ENCODE data around the gene ZDHHC21.

ZDHHC21 gene

DNA sequence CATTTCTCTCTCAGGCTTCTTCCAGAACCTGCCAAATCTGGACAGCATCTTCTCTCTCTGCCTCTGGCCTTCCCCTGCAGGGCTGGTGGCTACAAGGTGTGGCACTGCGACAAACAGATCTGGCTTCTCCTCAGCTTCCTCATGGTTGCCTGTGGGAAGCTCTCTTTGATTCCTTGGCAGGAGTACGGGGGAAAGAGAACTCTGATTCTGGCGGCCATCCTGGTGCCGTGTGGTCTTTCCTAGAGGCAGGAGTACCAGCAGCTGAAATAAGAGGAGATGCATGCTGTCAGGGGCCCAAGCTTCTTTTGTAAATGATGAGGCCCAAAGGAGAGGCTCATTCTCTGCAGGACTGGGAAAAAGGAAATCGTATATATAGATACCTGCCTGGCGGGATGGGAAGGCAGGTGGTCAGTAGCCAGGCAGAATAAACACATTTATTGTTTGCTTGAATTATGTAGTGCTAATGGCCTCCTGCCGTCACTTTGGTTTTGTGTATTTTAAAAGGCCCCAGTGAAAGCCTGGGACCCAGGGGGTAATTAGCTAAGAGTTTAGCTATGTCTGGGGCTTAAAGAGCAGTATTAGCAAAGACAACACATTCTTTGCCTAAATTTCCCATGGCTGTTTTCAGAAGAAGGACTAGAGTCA lies 29.3 kb upstream of the ZDHHC21 start, which contains the start of gene CER1:
Gene CER1, minus strand, starts transcription at position 343 of the 645 bp plus-strand sequence. Its CDS starts 61 bp downstream, at position 282.
- DNase-seq (ENCODE audit: low read depth): no peak
- TF ChIP-seq, protein P1, sequence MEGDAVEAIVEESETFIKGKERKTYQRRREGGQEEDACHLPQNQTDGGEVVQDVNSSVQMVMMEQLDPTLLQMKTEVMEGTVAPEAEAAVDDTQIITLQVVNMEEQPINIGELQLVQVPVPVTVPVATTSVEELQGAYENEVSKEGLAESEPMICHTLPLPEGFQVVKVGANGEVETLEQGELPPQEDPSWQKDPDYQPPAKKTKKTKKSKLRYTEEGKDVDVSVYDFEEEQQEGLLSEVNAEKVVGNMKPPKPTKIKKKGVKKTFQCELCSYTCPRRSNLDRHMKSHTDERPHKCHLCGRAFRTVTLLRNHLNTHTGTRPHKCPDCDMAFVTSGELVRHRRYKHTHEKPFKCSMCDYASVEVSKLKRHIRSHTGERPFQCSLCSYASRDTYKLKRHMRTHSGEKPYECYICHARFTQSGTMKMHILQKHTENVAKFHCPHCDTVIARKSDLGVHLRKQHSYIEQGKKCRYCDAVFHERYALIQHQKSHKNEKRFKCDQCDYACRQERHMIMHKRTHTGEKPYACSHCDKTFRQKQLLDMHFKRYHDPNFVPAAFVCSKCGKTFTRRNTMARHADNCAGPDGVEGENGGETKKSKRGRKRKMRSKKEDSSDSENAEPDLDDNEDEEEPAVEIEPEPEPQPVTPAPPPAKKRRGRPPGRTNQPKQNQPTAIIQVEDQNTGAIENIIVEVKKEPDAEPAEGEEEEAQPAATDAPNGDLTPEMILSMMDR (IDR thresholded peaks at IDR 0.05; ENCODE audit: control insufficient read depth, insufficient read depth, low read depth, low read length, missing control alignments): no peak
- H3K4me3 ChIP-seq (ENCODE audit: control insufficient read depth, low read depth, low read length): no peak within 1 kb of the TSS

DNA sequence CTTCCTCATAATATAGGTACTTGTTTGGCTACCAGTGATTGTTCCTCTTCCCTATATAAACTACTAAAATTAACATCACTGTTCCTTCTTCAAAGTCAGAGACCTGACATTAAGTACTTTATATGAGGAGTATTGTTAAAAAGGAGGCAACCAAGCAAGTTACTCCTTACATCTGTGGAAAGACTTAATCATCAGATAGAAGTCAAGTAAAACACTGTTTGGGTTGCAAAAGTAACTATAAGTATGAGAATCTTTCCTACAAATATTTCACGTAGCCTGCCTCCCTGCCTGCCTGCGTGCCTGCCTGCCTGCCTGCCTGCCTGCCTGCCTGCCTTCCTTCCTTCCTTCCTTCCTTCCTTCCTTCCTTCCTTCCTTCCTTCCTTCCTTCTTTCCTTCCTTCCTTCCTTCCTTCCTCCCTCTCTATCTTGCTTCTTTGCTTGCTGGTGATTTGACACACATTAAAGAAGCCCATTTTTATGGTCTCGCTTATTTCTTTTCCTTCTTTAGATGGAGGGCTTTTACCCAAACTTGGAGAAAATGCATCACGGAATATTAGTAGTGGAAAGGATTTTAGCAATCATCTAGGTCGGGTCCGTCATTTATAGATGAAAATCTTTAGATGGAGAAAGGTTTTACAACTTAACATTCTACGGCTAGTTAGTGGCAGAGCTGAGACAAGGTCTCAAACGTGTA lies 26.1 kb upstream of the ZDHHC21 start:
- TF ChIP-seq, protein P1 (IDR thresholded peaks at IDR 0.05; ENCODE audit: control insufficient read depth, insufficient read depth, low read depth, low read length, missing control alignments): no peak
- no peak overlapping the region for H3K4me3 ChIP-seq (ENCODE audit: control insufficient read depth, low read depth, low read length)
- no peak for DNase-seq (ENCODE audit: low read depth)

- H3K4me3 ChIP-seq (ENCODE audit: control insufficient read depth, low read depth, low read length): no peak overlapping the region
- TF ChIP-seq, protein P1 (IDR thresholded peaks at IDR 0.05; ENCODE audit: control insufficient read depth, insufficient read depth, low read depth, low read length, missing control alignments): no peak
- DNase-seq (ENCODE audit: low read depth): no peak
These were observed 21.9 kb upstream of the ZDHHC21 start for GRCh38 chr9:14715102-14715501.

- H3K4me3 ChIP-seq (ENCODE audit: control insufficient read depth, low read depth, low read length): no peak overlapping the region
- TF ChIP-seq, protein P1 (IDR thresholded peaks at IDR 0.05; ENCODE audit: control insufficient read depth, insufficient read depth, low read depth, low read length, missing control alignments): no peak
- no peak for DNase-seq (ENCODE audit: low read depth)
These were observed 20.0 kb upstream of the ZDHHC21 start for GRCh38 chr9:14713187-14713767.

- TF ChIP-seq, protein P1 (IDR thresholded peaks at IDR 0.05; ENCODE audit: control insufficient read depth, insufficient read depth, low read depth, low read length, missing control alignments): no peak
- no peak overlapping the region for H3K4me3 ChIP-seq (ENCODE audit: control insufficient read depth, low read depth, low read length)
- no peak for DNase-seq (ENCODE audit: low read depth)
These were observed 17.6 kb upstream of the ZDHHC21 start for GRCh38 chr9:14710804-14711203.

GRCh38 chr9:14706530-14707140 lies 13.4 kb upstream of the ZDHHC21 start:
- TF ChIP-seq, protein P1 (IDR thresholded peaks at IDR 0.05; ENCODE audit: control insufficient read depth, insufficient read depth, low read depth, low read length, missing control alignments): no peak
- H3K4me3 ChIP-seq (ENCODE audit: control insufficient read depth, low read depth, low read length): no peak overlapping the region
- DNase-seq (ENCODE audit: low read depth): no peak
